NCI-H774 (cell line): ENCODE data around the gene DVL2.

Source experiments
- DNase-seq: peaks from one replicate; lab custom pipeline; 2025; lab: John Stamatoyannopoulos, UW

Gene DVL2

DNA sequence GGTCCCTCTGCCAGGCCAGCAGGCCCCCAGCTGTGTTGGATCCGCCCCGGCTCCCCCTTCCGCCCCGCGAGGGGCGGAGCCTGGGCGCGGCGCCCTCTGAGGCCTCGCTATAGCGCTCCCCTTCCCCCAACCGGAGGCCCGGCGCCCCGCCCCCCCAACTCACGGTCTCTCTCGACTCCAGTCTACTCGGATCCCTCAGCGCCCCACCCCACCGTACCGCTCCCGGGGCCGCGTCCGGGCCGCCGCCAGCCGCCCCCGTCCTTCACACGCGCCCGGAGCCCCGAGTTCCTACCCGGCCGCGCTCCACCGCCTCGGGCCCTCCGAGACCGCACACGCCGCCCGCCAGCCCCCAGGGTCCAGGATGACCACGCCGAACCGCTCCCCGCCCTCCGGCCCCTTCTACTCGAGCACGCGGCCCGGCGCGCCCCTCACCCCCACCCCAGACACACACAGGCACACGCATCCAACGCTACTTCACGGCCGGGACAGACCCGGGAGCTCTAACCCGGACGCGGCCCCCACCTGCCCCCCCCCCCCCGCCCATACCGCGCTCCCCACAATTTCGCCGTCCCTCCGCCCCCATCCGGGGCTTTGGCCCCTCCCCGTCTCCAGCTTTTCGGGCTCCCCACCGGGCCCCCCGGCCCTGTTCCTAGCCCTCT, 3.6 kb upstream of the DVL2 start:
- peak; percentile 29 for DNase-seq

DNA sequence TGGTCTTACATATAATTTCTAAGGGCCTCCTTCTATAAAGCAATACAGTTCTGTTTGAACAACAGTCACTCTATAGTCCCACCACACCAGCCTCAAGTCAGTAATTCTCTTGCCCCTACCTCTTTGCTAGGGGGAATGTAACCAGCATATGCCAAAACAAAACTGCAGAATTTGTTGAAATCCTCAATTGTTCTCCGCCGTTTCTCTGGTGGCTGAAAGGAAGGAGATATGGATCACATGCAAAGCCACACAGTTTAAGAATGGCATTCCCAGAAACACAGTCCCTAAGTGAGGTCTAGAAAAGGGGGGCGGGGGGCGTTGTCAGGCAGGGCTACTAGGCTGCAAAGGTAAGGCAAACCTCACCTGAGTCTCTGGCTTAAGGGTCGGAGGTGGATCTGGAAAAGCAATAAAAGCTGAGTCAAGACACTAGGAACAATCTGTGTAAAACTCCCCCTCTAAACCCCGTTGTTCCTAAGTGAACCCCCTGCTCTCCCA, 3.0 kb upstream of the DVL2 start:
- DNase-seq: no peak

DNA sequence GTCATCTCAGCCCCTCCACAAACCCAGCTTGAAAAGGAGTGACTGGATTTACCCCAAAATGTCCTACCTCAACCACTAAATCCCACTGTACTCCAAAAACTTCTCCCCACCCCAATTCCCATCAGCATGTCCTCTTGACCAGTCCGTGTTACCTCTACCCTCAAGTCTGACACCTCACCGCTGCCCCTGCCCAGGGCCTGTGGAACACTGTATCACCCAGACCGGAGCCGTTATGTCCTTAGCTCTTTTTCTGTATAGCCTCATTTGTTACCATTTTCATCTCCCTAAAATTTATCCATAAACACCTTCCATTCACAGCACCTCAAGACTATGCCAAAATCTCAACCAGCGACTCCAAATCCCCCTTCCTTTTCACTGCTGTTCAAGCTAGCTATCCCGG, 2.5 kb upstream of the DVL2 start:
- DNase-seq: no peak

DNA sequence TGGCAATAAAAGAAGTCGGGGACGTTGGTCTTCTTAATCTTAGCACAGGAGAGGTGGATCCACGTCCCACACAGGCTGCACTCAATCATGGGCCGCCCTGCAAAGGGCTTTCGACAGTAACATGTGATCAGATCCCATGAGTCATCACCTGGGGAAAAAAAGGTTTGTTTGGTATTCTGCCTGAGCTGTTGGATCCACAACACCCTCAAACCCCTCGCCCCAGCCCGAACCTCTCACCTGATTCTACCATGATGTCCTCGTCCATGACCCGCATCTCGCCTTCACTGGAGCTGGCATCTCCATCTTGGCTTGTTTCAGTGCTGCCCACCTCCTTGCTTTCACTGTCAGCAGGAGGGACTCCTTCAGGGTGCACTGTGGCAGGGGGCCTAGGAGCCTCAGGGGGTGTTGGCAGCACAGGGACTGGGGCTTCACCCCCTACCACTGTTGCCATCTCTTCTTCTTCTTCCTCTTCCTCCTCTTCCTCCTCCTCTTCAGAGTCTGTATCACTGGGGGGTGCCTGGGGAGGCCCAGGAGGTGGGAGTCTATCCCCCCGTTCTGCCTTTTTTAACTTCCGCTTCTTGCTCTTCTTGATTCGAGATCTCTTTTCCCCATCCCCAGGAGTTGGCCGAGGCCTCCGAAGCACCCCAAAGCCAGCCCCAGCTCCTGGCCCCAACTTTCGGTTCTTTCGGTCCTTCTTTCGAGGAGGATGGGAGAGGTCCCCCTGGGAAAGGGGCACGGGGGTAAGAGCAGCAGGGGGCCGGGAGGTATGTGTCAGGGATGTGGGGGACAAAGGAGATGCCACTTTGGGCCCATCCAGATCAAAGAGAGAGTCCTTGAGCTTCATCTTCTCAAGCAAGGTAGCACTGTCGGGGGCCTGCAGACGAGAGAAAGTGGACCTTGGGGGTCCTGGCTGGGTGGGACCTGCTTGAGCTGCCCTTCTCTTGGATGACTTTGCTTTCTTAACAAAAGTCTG, 1.7 kb upstream of the DVL2 start:
- no peak for DNase-seq

DNA sequence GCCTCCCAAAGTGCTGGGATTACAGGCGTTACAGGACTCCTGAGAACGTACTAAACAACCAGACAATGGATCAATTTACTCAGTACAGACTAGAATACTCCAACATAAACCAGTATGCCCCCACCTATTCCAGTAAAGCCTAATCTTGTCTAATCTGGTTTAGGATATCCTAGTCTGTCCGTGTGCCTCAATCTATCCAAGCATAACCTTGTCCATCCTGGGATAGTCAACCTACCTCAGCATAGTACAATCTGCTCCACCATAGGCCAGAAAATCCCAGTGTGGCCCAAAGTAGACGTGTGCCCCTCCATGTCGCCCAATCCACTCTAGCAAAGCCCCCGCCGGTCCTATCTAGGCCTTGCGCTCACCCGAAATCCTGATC, 625 bp downstream of the DVL2 start:
- no peak for DNase-seq

DNA sequence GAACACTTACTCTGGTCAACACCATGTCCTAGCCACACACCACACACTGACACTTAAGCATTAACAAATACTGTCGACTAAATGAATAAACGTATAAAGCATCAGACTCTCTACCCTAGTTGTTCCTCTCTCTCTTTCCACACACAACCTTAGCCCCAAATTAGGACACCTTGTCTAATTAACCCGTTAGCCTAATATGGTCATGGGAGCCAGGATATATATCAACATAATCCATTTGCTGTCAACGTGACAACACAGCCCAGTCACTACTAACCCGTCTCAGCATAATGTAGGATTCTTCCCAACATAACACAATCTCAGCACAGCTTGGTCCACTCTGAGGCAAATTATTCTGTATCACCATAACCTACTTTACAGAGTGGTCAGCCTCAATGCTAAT, 2.2 kb downstream of the DVL2 start:
- DNase-seq: no peak

DNA sequence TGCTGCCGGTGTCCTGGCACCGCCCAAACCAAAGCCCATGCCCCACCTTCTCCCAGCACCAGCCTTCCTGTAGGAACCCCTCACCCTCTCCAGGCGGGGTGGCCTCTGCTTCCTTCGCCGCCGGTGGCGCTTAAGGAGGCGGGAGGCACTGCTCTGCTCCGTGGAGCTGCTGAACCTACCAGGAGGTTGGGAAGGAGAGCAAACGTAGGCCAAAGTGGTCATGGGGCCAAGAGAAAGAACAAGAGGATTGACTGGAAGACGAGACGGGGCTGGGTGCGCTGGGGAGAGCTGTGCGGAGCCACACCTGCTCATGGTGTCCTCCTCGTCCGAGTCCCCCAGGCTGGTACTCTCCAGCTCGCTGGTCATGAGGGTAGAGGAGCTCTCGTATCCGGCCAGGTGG, 4.8 kb downstream of the DVL2 start:
- no peak for DNase-seq

DNA sequence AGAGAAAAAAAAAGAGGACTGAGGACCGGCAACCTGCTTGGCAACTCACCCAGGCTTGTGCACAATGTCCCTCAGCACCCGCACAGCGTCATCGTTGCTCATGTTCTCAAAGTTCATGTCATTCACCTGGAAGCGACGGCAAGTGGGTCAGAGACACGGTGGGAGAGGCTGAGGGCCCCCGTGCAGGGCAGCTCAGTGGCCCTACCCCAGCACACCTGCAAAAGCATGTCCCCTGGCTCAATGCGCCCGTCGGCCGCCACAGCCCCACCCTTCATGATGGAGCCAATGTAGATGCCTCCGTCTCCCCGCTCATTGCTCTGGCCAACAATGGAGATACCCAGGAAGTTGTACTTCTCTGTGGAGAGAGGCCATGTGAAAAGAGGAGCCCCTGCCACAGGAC, 5.4 kb downstream of the DVL2 start:
- no peak for DNase-seq

DNA sequence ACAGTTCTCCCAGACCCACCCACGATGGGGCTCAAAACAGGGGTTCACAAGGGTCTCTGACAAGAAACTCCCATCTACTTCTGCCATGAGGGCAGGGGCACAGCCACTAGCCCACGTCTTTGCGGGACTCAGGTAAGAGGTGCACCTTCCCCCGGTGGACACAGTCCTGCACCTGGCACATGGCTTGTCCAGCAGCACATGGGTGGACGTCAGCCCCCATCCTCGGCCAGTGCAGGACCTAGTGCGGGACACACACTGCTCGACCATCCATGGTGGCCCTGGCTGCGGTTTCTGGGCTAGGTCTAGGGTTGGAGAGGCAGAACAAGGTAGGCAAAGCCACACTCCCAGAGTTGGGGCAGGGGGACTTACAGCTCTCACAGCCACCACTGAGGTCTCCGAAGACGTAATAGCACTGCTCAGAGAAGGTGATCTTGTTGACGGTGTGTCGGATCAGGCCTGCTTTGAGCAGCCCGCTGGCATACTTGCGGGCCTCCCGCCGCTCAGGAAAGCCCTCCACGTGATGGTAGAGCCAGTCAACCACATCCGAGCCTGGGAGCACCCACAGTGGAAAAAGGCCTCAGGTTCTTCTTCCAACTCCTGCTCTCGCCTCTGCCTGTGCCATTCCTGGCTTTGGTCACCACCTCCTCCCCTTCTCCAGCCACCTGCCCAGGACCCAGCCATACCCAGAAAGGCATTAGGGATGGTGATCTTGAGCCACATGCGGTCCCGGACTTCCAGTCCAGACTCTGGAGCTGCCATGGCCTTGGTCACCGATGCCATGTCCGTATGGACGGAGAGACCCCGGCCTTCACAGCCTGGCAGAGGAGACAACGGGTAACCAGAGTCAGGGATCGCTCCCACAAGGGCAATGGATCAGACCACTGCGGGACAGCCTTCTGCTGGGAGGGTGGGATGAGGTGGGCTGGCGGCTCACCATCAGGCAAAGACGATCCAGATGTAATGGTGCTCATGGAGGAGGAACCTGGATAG, 7.3 kb downstream of the DVL2 start:
- no peak for DNase-seq

DNA sequence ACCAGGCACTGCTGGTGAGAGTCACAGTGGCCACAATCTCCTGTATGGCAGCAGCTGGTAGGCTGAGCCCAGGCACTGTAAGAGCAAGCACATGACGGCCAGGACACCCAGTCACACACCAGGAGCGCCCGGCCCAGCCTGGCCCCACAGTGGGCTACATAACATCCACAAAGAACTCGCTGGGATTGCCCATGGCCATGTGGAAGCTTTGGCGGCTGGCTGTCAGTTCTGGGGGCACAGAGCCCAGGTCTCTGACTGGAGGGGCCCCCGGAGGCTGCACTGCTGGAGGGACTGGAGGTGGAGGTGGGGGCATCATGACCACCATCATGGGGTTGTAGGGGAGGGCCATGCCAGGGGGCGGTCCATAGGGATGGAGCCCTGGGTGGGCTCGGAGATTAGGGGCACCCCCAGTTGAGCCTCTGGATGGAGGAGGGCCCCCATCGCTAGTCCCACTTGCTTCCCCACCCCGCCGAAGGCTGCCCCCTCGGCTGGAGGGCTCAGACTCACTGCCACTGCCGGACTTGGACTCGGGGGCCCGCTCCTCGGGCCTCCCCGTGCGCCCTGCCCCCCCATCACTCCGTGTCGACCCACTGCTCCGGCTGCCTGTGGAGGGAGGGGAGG, 8.5 kb downstream of the DVL2 start:
- DNase-seq: no peak

DNA sequence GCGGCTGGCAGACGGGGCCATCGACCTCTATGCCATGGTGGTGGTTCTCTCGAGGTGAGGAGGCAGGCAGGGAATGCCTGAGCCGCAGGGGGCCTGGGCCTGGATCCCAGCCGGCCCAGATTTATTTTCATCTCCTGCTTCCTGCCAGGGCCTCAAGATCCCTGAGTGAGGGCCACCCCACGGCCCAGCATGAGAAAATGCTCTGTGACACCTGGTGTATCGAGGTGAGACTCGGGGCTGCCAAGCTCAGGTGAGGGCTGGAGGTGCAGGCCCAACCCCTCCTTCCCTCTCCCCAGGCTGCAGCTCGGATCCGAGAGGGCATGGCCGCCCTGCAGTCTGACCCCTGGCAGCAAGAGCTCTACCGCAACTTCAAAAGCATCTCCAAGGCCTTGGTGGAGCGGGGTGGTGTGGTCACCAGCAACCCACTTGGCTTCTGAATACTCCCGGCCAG, 9.6 kb downstream of the DVL2 start:
- DNase-seq: no peak

DNA sequence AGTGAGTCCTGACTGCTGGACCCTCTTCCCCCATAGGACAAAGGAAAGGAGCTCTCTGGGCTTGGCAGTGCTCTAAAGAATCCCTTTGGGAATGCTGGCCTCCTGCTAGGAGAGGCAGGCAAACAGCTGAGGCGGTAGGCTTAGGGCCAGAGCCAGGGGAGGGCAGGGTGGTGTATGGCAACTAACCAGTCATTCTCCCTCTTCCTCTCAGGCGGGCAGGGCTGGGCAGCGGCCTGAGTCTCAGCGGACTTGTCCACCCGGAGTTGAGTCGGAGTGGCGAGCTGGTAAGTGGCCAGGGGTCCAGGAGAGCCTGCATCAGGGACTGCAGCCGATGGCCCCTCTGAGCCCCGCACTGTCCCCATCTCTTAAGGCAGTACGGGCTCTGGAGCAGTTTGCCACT, 10.2 kb downstream of the DVL2 start:
- no peak for DNase-seq

DNA sequence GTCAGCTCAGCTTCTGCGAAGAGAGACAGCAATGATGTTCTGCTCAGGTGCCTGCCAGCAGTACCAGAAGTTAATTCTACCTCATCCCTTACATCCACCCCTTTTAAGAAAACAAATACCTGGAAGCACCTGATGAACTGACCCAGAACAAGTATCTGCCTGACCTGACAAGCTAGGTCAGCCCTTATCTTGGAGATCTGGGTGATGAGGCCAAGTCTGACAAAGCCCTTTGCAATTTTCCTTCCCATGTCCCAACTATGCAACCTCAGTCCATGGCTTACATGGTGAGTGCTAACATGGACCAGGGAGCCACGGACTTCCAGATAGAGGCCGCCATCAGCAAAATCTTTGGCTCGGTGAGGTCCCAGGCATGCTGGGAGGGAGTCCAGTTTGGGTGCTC, 10.9 kb downstream of the DVL2 start:
- DNase-seq: no peak

DNA sequence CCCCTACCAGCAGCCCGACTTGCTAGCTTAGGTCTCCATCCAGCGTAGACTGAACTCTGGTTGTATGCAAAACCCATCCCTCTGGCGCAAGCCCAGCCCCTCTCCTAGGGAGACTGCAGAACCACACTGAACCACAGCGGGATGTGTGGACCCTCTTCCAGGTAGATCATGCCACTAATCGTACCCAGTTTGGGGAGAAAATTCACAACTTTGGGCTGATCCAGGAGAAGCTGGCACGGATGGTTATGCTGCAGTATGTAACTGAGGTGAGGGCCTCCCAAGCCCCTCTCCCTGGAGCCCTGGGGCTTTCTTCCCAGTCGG, 11.4 kb downstream of the DVL2 start:
- DNase-seq: no peak

DNA sequence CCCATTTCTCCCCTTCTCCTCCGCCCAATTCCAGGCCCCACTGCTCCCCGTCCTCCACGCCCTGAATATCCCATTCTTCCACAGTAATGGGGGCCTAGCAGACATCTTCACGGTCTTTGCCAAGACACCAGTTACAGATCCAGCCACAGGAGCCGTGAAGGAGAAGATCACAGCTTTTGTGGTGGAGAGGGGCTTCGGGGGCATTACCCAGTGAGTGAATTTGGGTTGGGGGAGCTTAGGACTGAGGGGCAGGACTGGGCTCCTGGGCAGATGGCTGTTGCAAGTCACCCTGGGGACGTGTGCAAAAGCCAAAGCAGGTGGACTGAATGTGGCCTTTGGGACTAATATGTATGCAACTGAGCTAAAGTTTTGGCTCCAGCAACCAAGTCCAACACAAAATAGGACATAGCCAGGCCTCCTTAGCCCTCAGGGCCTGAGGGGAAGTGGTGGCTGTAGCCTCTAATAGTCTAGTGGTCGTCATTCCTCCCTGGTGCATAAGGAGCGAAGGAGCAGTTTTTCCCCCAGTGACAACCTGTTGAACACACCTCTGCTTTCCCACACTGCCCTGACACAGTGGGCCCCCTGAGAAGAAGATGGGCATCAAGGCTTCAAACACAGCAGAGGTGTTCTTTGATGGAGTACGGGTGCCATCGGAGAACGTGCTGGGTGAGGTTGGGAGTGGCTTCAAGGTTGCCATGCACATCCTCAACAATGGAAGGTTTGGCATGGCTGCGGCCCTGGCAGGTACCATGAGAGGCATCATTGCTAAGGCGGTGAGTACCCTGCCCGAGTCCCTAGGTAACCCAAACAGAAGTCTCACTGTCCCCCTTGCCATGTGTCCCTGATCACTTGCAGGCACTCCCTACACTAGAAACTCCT, 12.0 kb downstream of the DVL2 start:
- no peak for DNase-seq

DNA sequence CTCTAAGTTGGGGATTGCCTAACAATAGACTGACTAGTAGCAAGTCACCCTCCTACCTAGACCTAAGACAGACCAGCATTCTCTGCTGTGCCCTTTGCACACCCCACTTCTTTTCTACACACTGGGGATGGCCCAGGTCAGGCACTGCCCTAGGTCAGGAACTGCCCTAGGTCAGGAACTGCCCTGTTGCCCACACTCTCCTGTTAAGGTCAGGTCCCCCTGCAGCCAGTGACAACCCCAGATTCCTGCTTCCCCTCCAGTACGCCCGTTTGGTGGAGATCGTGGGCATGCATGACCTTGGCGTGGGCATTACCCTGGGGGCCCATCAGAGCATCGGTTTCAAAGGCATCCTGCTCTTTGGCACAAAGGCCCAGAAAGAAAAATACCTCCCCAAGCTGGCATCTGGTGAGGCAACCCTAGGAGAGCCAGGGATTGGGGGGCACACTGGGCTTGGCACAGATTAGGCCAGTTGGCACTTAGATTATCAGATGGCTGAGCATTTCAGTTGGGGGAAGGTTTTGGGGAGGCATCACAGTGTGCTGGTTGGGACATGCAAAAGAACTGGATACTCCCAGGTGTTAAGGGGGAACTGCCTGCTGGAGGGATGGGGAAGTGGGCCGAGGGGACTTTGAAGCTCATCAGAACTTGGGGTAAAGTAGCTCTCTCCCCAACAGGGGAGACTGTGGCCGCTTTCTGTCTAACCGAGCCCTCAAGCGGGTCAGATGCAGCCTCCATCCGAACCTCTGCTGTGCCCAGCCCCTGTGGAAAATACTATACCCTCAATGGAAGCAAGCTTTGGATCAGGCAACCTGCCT, 12.8 kb downstream of the DVL2 start:
- no peak for DNase-seq

DNA sequence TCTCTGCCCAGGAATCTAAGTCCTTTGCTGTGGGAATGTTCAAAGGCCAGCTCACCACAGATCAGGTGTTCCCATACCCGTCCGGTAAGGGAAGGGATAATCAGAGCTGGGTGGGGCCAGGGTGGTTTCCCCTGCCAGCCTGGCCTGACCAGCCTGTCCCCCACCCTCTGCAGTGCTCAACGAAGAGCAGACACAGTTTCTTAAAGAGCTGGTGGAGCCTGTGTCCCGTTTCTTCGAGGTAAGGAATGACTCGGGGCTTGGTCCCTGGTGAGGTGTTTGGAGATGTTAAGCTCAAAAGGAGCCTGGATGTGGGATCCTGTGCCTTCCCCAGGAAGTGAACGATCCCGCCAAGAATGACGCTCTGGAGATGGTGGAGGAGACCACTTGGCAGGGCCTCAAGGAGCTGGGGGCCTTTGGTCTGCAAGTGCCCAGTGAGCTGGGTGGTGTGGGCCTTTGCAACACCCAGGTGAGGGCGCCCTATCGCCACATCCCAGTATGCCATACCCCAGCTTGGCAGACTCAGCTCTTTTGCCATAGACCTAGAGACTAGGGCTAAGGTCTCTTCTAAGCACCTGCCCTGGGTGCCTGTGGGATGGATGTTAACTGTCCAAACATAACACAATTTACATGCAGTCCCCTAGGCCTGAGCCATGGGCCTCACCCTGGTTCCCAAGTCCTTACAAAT, 13.6 kb downstream of the DVL2 start:
- no peak for DNase-seq

DNA sequence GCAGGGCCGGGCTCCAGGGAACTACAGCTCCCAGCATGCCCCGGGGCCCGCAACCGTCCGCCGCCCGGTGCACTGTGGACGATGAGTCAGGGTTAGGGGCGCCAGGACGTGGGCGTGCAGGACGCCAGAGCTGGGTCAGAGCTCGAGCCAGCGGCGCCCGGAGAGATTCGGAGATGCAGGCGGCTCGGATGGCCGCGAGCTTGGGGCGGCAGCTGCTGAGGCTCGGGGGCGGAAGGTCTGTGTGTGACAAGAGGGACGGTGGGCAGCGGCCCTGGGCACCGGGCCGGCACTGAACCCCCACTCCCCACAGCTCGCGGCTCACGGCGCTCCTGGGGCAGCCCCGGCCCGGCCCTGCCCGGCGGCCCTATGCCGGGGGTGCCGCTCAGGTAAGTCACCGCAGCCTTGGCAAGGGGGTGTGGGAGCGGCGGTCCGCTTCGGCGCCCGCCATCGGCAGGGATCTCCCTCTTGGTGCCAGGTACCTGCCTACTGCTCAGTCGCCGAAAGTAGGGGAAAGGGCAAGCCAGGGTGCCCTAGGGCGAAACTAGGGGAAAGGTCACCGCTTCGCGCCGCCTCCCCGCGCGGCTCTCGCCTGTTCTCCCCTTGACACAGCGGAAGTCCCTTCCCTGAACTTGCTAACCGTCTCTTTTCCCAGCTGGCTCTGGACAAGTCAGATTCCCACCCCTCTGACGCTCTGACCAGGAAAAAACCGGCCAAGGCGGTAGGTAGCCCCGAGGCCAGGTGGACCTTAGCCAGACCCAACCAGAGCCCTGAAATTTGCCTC, 14.3 kb downstream of the DVL2 start, which contains the start of the genes ACADVL and DLG4:
Gene ACADVL, plus strand, starts transcription at position 127 of the 781 bp plus-strand sequence. Its CDS starts 47 bp downstream, at position 174.
Gene DLG4, minus strand, starts transcription at position 25 of the 781 bp plus-strand sequence.
- DNase-seq: peak; percentile 29
